HepG2 (cell line): ENCODE data around the gene SIK1.
"Not testable (repeated sequence)": the region's sequence is repeated elsewhere in the genome, so short reads cannot be mapped to it uniquely, and the experiment has no call there.

Experiments
- EZH2 ChIP-seq: conservative IDR thresholded peaks from 2 replicates; pipeline ENCODE4 v1.6.1; 2012; ENCODE audit warnings: mild to moderate bottlenecking, low read depth, low read length, moderate library complexity
- HNRNPUL1 ChIP-seq: fragments of 200-400 bp; formaldehyde crosslinking; IDR thresholded peaks from 2 replicates; pipeline ENCODE4 v1.6.1; 2017; ENCODE audit warnings: low read depth, mild to moderate bottlenecking, low read length, moderate library complexity
- MAFF ChIP-seq: IDR thresholded peaks from 2 replicates; pipeline ENCODE4 v1.6.1; 2011; ENCODE audit warnings: low read depth, low read length, improper control_type of control experiment
- NFE2L2 ChIP-seq: fragments of 150-350 bp; IDR thresholded peaks from 2 replicates; pipeline ENCODE4 v1.6.1; 2014; ENCODE audit warnings: low read length
- SMAD1 ChIP-seq: sonication (generic); formaldehyde crosslinking; IDR thresholded peaks from 2 replicates; pipeline ENCODE4 v1.4.0; 2020; ENCODE audit warnings: missing genetic modification reagents, low read depth, mild to moderate bottlenecking, borderline replicate concordance
- TF ChIP-seq, protein P1 (sequence below), 2 experiments: sonication (generic) in 1 of 2; formaldehyde crosslinking in 1 of 2; IDR thresholded peaks; 2 replicates each; pipeline versions ENCODE4 v1.4.0 to v1.6.1; 2018 to 2020; ENCODE audit warnings: missing genetic modification reagents in 2 of 2, borderline replicate concordance in 1 of 2, low read depth in 1 of 2, mild to moderate bottlenecking in 1 of 2, missing biosample characterization in 1 of 2

DNA sequence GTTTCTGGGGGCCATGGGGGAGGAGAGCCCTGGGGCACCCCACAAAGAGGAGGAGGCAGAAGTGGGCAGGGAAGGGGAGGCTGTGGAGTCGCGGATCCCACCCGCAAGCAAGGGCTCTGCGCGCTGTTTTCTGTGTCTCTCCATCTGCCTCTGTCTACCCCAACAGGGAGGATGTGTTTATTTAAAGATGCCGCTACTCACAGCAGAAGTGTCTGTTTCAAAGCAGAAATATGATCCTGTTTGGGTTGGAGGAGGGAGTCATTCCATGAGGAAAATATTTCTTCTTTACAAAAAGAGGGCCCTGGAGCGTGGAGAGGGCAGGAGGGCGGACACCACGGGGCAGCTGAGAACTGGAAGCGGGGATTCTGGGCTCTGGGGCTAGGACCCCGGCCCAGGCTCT, 25.8 kb downstream of the SIK1 start:
- TF ChIP-seq MAFF, EZH2, SMAD1, NFE2L2, HNRNPUL1: not testable (repeated sequence)
- TF ChIP-seq, protein P1, sequence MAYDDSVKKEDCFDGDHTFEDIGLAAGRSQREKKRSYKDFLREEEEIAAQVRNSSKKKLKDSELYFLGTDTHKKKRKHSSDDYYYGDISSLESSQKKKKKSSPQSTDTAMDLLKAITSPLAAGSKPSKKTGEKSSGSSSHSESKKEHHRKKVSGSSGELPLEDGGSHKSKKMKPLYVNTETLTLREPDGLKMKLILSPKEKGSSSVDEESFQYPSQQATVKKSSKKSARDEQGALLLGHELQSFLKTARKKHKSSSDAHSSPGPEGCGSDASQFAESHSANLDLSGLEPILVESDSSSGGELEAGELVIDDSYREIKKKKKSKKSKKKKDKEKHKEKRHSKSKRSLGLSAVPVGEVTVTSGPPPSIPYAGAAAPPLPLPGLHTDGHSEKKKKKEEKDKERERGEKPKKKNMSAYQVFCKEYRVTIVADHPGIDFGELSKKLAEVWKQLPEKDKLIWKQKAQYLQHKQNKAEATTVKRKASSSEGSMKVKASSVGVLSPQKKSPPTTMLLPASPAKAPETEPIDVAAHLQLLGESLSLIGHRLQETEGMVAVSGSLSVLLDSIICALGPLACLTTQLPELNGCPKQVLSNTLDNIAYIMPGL (CRISPR knock-in tag; IDR thresholded peaks at IDR 0.05; ENCODE audit: borderline replicate concordance in 1 of 2, low read depth in 1 of 2): not testable (repeated sequence)
